Dermis microvascular lymphatic vessel endothelial cell (primary cell): Measurements from ENCODE around the gene C19orf12. TPM values are rescaled to one million over a fixed set of nuclear protein-coding genes. Genes with fewer than 3 reads are reported as not detected.
A peak's percentile ranks its signal among the peaks of the same experiment; 100 is the strongest.

Experiments used
- DNase-seq, 2 donors: peaks; one replicate each; pipeline versions ENCODE4 v3.0.0 to v3.0.0-alpha.2; 2010; ENCODE audit warnings: low read depth in 2 of 2
- total RNA-seq: library from RNA; depleted of rRNA; stranded (reverse); fragments of >200 nt; gene quantifications from 2 replicates; pipeline ENCODE4 v1.2.1, GENCODE V29; 2014

The C19orf12 gene
- total RNA-seq: 12.3 and 19.8 TPM in 2 replicates

DNA sequence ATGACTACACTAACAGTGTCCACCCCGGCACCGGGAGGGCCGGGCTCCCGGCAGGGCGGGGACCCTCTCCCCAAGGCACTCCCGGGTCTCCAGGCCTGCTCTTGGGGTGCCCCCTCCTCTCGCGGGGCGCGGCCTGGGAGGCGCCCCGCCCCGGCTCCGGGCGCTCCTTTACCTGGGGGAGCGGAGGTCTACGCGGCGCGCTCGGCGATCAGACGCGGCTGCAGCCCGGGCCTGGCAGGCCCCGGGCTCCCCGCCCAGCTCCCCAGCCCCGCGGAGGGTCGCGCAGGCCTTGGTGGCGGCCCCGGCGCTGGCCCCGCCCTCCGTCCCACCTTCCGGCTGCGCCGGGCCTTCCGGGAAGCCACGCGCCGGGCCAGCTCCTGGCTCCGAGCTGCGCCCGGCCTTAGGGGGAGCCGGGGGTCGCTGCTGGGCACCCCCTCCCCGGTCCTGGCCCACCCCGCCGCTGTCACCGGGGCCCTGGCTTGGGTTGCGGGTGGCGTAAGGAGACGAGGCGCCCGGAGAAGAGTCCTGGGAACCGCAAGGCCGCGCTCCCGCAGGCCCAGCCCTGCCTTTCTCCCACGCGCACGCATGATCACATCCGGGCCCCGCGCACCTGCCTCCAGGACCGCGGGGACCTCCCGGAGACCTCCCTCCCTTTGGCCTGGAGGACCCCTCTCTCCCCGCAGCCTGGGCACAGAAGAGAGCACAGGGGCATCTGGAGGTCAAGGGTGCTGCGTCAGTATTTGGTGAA lies at the start of gene C19orf12:
Gene C19orf12, minus strand, starts transcription at position 309 of the 748 bp plus-strand sequence. CDS start 6,848 bp downstream, outside the sequence.
- DNase-seq: peak in 1 of 2 donors; percentile 56

DNA sequence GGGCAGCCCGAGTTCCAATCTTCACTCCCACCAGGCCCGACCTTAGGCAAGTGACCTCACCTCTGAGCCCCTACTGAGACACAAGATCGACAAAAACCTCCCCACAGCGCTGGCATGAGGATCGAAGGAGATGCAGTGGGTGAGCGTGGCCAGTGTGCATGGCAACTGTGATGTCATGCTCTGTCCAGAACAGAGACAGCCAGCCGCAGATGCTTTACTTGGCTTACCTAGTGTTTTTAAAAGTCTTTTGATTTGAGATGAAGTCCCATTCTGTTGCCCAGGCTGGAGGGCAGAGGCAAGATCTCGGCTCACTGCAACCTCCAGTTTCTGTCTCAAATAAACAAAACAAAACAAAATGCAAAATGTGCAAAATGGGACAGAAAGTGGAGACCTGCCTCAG lies 49.3 kb upstream of the C19orf12 start:
- DNase-seq: no peak

DNA sequence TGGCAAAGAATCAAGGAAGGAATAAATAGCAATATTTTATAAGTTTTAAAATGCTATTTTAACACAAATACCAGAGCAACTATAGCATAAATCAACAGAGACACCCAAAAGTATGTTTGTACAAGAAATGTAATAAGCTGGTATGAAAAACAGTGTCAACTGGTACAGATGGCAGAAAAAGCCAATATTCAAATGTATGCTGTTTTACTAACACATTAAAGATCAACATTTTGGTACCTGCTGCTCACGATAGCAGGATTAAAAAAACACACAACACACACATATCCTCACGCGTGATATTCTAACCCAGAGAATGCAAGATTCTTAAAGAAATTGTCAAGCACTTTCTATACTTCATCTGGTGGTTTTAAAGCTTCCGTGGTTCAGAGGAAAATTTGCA lies 48.1 kb upstream of the C19orf12 start:
- no peak for DNase-seq

DNA sequence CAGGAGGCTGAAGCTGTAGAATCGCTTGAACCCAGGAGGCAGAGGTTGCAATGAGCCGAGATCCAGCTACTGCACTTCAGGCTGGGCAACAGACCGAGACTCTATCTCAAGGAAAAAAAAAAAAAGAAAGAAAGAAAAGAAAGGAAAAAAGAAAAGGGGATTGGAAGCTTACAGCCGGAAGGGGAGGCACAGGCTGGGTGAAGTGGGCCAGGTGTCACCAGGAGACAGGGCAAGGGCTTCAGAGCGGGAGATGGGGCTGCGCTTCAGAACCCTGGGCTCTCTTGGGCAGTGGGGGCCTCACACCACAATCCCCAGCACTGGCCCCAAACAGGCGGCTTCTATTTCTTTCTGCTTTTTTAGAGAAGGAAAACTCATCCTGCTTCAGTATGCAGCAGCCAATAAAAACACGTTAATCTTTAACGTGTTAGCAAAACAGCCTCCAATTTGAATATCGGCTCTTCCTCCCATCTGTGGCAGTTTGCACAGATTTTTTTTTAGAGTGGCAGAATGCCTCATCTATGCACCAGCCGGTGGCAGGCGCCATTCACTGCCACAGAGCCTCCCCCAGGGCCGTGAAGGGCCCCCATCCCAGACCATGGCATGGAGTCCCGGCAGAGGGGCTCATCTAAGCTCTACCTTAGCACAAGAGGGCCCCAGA lies 46.6 kb upstream of the C19orf12 start:
- DNase-seq: no peak

DNA sequence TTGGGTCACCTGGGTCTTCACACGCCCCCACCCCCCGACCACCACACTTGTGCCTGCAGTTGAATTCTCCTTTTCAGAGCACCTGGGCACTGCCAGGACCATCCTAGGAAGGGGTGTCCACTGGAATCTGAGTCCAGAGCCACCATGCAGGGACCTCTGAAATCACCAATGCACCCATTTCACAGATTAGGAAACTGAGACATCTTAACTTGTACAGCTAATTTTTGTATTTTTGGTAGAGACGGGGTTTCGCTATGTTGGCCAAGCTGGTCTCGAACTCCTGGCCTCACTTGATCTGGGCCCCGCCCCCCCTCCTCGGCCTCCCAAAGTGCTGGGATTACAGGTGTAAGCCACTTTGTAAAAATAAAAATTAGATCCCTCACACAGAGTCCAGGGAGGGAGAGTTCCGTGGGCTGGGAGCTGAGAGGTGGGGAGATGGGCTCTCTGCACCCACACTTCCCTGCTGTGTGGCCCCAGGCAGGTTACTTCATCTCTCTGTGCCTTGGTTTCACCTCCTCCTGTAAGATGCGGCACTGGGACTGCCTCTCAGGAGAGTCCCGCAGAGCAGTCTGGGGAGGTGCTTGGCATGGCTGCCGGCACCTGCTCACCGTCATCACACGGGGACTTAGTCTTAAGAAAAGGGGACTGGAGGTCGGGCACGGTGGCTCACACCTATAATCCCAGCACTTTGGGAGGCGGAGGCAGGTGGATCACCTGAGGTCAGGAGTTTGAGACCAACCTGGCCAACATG lies 45.9 kb upstream of the C19orf12 start:
- DNase-seq: no peak

DNA sequence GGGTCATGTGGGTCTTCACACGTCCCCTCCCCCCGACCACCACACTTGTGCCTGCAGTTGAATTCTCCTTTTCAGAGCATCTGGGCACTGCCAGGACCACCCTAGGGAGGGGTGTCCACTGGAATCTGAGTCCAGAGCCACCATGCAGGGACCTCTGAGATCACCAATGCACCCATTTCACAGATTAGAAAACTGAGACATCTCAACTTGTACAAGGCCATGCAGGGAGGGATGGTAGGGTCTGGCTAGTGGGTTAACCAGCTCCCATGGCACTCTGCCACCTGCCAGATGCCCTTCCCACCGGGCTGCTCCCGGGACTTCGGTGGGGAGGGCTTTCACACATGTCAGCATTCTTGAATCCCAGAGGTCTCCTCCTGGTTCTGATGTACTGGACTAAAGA lies 44.3 kb upstream of the C19orf12 start:
- DNase-seq: no peak

DNA sequence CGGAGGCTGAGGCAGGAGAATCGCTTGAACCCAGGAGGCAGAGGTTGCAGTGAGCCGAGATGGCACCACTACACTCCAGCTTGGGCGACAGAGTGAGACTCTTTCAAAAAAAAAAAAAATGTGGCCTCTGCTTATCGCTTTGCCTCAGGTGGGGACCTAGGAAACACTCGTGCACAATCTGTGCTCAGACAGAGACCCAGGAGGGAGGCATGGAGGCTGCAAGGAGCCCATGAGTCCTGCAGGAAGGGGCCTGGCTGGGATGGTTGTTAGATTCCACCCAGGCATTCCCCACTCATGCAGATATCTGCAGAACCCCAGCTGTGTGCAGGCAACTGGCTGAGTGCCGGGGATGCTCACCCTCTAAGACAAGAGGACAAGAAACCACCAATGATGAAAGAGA lies 43.8 kb upstream of the C19orf12 start:
- DNase-seq: no peak

DNA sequence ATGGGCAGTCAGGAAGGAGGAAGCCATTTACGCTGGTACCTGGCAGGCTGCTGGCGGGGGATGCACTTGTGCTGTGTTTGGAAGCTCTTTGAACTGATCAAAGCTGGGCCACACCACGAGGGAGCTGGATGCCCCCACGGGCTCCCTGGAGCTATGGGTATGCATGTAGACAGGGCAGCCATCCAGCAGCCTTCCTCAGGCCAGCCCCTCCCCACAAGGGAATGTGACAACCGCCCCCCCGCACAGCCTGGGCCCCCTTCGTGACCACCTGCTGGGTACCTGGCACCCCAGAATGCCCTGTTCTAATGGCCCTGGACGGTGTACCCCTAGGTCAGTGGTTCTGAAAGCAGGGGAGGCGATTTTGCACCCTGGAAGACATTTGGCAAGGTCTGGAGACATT lies 42.5 kb upstream of the C19orf12 start:
- DNase-seq: no peak

DNA sequence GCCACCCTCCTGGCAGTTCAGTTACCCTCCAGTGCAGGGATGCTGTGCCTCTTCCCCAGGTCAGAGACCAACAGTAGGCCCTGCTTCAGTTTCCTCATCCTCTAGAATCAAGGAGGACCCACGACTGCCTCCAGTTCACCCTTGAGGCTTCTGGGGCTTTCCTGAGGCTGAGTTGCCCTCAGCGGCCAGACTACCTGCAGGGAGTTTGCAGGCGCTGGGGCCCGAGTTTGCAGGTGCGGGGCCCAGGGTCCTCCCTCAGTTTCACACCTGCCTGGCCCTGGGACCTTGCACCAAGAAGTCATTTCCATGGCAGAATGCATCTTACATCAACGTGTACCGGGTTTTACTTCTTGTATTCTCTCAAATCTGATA lies 38.9 kb upstream of the C19orf12 start:
- DNase-seq: no peak

DNA sequence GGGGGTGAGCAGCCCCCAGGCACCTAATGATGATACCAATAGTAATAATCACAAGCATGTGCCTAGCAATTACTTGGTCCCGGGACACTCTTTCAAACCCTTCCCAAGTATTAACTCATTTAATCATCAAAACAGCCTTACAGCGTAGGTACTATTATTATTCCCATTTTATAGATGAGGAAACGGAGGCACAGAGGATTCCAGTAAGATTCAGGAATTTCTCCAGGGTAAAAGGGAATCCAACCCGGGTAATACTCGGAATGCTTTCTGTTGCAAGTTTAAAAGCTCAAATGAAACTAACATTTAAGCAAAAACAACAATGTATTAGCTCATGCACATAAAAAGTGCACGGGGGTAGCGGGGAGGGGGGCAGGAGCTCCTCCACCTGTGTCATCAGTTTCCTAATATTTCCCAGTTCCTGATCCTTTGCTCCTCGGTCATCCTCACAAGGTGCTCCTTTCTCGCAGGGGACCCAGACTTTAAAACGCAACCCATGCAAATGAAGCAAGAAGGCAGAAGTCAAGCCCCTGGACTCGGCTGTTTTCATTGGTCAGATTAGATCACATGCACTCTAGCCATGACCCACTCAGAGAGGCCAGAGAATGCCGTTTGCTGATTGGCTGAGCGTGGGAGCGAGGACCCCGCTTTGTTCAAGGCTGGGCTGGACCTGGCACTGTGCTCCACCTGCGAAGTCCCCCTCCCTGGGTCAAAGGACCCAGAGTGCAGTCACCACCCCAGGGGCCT lies 38.3 kb upstream of the C19orf12 start:
- DNase-seq: no peak

DNA sequence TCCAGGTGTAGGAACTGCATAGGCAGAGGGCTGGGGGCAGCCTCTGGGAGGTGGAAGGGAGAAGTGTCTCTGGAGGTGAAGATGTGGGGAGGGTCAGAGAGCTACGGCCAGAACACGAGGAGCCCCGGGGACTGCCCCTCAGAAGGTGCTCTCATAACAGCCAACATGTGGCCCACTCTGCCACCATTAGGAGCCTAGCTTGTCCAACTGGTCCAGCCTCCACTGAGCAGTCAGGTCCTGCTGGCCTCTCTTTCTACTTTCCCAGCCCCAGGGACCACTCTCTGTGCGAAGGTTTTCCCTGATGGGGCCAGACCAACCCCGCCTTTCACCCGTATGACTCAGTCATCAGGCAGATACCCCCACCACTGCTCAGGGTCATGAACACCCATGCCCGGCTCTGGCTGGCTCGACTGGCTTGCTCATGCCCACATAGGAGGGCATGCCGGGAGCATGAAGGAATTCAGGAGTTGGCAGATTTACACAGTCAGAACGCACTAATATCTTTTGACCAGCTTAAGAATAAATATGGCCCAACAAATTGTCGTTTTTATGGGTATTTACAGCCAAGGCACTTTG lies 37.5 kb upstream of the C19orf12 start:
- DNase-seq: no peak

DNA sequence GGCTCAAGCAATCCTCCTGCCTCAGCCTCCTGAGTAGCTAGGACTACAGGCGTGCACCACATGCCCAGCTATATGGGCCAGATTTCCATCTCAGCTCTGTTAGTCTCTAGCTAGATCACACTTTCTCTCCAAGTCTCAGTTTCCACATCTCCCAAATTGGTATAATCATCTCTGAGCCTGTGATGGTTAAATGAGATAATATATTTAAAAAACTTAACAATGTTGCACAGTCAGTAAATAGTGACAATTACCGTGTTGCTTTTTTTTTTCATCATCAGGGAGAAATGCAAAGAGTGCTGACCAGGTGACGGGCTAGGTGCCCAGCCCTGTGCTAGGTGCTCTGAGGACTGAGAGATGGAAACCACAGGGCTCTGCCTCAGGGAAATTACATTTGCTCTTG lies 36.9 kb upstream of the C19orf12 start:
- no peak for DNase-seq

DNA sequence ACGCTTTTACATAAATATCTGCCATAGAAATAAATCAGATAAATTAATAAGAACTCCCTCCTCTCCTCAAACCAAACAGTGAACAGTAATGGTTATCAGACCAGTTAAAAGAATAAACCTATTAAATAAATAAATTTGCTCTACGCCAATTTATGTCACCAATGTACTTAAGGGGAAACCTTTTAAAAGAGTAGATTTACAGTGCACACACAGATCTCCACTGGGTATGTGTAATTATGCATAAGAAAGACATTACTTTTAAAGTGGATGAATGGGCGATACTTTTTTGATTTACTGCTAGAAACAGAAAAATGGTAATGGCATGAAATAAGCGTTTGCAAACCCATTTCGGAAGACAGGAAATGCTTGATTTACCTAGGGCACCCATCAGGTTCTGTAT lies 34.9 kb upstream of the C19orf12 start:
- no peak for DNase-seq

DNA sequence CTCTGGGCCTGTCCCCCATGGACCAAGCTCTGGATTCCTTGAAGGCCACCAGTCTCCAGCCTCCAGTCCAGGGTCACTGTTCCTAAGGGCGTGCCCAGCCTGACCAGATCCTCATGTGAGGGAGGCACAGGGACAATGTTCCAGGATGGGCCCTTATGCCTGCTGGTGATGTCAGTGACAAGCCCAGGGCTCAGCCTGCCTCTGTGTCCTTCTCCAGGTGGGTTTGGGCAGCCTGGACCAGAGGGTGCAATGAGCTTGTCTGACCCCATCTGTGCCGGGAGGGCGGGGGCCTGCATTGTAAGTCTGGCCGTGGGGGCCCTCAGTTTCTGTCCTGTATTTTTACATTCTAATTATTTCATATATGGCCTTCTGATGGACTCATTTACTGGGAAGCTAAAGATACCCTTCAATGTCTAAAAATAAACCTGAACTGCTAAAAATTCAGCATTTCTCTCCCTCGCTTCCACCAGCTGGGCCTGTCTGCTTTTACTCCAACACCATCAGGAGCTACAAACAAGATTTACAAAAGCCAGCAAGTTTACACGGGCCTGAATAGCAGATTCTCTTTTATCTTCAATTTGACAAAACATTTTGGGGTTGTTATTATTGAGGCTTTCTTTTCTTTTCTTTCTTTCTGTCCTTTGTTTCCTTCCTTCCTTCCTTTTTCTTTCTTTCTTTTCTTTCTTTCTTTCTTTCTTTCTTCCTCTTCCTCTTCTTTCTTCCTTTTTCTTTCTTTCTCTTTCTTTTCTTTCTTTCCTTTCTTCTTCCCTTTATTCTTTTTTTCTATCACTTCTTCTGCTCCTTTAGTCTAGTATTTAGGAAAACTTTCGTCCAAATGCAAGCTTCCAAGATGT lies 34.2 kb upstream of the C19orf12 start:
- no peak for DNase-seq

DNA sequence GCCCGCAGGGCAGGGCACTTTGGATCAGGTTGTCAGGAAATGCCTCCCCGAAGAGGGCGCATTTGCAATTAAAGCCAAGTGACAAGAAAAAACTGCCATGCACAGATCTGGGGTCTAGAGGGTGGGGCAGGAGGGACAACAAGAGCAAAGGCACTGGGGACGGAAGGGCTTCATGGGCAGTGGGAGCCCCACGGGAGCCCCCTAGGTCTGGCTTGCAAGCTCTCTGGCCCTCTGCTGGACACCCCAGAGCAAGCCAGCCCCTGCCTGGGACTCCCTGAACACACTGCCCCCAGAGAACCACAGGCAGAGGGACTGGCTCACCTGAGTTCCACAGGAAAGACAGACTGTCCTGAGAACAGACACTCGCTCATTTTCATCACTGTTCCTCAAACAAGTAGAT lies 30.2 kb upstream of the C19orf12 start:
- no peak for DNase-seq

DNA sequence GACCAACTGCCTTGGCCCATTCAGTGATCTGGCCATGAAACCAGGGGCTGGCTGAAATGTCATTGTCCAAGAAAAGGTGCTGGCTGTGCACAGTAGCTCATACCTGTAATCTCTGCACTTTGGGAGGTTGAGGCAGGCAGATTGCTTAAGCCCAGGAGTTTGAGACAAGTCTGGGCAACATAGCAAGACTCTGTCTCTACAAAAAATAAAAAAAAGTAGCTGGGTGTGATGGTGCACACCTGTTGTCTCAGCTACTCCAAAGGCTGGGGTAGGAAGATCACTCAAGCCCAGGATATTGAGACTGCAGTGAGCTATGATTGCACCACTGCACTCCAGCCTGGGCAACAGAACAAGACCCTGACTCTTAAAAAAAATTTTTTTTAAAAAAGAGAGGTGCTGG lies 28.6 kb upstream of the C19orf12 start:
- DNase-seq: no peak

DNA sequence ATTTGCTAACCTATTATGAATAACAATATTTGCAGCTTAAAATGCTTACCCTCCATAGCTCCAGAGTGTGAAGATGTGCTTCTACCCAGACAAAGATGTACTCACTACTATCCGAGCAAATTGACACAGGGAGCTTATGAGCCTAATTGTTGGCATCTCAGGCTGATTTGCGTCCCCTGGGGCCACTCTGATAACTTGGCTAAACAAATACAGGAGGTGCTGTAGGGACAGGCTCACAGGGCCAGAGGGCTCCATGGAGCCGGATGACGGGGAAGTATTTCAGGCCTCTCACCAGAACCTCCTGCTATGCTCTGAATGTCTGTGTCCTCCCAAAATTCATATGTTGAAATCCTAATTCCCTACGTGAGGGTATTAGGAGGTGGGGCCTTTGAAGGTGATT lies 26.7 kb upstream of the C19orf12 start:
- DNase-seq: no peak

DNA sequence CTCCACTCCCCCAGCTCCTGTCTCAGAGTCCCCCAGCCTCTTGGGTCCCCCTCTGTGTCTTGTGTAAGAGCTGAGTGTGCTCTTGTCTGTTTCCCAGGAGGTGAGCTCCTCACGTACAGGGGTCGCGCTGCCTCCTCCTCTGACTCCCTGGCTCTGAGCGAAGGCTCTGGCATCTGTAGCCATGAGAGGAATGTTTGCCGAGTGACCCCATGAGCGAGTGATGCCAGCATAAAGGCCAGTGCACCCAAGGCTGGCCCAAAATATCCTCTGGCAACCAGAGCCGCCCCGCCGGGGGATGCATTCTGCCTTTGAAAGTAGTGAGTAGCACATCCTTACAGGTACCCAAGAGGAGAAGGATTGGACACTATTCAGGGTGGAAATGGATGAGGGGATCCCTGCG lies 26.2 kb upstream of the C19orf12 start:
- no peak for DNase-seq

DNA sequence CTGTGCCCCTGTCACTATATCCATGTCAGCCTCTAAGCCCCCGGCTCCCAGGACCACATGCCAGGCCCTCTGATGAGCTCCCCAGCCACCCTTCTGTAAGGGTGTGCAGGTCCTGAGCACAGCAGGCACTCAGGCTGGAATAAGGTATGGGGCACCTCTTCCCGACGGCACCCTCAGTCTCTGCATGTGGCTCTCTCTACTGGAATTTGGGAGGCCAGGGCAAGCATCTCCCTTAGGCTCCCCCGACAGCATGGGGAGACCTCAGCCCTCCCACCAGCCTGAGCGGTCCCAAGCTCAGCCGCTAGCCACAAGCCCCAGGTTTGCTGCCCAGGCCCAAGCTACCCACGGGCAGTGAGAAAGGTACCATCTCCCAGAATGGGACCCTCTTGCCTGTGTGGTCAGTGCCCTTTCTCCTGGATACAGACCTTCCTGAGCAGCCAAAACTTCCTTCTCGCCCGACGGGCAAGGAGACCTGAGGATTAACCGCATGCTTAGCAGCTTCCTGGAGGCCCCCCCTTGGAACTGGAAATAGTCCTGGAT lies 22.5 kb upstream of the C19orf12 start:
- DNase-seq: no peak

DNA sequence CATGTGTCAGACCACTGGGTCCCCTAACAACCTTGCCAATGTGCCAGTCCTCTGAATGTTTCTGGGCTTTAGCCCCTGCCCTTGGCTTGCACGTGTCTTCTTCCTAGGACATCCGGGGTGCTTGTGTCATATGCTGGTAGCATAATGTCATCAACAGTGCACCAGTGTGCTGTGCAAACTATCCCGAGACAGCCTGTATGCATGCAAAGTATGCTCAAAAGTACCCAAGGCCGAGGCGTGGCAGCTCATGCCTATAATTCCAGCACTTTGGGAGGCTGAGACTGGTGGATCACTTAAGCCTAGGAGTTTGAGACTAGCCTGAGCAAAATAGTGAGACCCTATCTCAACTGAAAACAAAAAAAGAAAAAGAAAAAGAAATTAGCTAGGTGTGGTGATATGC lies 20.8 kb upstream of the C19orf12 start:
- no peak for DNase-seq
